Activated naive CD8-positive, alpha-beta T cell treated with anti-CD3 and anti-CD28 coated beads, Interleukin-2, amount 50 U/mL, for 16 hours (primary cell): ENCODE measurements around the gene SCUBE1.
"Not testable (repeated sequence)": the region's sequence is repeated elsewhere in the genome, so short reads cannot be mapped to it uniquely, and the experiment has no call there.

Experiments used
- DNase-seq: peaks from one replicate; pipeline ENCODE4 v3.0.0-alpha.2; 2020; ENCODE audit warnings: low read depth, low spot score

The SCUBE1 gene

GRCh38 chr22:43302531-43303041 lies 40.6 kb downstream of the SCUBE1 start:
- DNase-seq, result no peak

- DNase-seq, result no peak
These were observed 41.3 kb downstream of the SCUBE1 start for GRCh38 chr22:43301866-43302265.

DNA sequence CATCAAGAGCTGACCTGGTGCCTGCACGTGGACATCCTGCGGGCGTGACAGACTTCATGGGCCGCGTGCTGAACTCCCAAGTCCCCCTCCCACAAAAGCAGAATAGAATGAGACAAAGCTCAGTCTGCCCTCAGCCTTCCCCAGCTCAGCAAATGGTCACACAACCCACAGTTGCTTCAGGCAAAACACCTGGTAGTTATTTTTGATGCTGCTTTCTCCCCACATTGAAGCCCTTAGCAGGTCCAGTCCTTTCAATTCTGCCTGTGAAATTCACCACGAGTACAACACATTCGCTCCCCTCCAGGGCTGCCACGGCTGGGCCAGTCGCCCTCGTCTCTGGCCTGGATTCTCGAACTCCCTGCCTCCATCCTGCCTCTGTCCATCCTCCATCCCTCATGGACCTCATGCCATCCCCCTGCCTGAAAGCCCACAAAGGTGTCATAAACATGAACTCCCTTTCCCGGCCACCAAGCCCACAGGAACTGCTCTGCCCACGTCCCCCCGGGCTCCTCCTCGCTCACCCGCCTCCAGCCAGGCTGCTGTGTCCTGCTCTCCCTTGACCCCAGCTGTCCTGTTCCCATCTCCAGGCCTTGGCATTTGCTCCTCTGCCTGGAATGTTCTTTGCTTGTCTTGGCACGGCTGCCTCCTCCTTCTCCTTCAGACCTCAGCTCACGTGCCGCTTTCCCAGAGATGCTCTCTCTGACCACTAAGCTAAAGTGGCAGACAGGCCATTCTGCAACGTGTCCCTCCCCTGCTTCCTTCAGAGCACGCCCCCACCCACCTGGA lies 42.1 kb downstream of the SCUBE1 start:
- no peak for DNase-seq

DNA sequence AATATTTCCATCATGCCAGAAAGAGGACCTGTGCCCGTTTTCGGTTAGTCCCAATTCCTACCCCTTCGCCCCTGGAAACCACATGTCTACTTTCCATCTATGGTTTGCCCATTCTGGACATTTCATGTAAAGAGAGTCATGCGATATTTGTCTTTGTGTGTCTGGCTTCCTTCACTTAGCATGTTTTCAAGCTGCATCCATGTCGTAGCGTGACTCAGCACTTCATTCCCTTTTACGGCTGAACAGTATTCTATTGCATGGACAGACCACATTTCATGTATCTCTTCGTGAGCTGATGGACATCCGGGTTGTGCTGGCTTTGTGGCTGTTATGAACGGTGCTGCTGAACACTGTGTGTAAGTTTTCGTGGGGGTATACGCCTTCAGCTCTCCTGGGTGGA lies 43.4 kb downstream of the SCUBE1 start:
- no peak for DNase-seq

DNA sequence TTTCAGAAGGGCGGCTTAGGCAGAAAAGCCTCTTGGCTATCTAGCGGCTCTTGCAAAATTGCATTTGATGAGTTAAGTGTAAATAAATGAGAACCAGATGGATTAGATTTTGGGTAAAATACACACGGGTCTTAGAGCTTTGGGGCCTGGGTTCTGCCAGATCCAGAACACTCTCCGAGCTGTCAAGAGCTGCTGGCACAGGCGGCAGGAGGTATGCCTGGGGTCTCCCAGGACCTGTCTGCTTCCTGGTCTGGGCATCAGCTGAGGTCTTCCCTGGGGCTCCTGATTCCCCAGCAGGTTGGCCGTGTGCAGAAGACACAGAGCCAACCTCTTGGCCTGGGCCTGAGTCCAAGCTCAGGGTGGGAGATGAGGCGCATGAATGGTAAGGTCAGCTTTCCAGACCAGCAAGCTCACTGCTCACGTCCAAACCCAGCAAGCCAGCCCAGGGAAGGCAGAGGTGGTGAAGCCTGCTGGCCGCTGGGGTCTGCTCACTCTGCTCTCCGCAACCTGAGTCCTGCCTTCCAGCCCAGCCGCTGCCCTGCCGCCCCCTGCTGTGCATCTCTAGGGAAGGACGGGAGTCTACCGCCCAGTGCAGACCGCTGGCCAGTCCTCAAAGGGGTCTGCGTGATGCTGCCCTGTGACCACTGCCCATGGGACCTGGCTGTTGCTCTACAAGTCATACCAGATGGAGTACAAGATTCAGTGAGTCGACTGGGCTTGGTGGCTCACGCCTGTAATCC lies 44.9 kb downstream of the SCUBE1 start:
- no peak for DNase-seq

- no peak for DNase-seq
These were observed 45.7 kb downstream of the SCUBE1 start for GRCh38 chr22:43297270-43298061.

DNA sequence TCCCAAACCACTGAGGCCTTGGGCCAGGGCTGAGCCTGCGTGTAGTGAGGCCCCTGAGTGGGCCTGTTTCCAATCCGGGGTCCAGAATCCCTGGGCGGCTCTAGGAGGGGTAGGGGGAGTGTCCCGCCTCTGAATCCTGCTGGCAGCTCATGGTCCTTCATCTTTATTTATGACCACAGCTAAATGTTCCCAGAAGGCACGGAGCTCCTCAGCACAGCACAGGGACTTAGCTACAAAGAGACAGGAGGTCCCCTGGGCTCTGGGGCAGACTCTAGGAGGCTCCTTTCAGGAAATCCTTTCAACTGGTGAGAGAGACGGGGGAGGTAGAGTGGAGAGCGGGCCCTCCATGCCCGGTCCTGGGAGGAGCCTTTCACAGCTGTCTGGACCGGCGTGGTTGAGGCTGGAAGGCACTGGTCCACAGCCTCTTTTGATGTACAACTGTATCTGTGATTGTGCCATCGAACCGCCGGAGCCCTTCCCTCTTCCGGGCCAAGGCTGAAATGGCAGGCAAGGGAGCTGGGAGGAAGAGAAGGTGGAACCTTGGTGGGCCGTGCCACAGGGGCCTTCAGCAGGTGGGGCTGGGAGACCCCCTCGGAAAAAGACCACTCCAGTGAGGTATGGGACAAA lies 46.8 kb downstream of the SCUBE1 start:
- no peak for DNase-seq

- DNase-seq, result no peak
These were observed 47.5 kb downstream of the SCUBE1 start for GRCh38 chr22:43295660-43296059.

GRCh38 chr22:43295173-43295572 lies 48.0 kb downstream of the SCUBE1 start:
- DNase-seq, result no peak

- no peak for DNase-seq
These were observed 49.3 kb downstream of the SCUBE1 start for GRCh38 chr22:43293655-43294392.

DNA sequence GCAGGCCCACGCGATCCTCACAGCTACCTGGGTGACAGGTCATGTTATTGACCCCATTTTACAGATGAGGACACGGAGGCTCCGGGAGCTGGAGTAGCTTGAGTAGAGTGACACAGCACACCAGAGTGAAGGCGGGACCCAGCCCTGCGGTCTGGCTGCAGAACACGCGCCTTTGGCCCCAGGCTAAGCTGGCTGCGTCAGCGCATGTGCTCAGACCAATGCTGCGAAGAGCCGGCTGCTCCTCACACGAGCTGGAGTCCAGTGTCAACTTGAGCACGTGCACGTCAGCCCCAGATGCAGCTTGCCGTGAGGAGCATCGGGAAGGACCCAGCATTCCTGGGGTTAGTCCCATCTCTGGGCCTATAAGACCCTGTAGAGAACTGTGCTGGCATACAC lies 49.9 kb downstream of the SCUBE1 start:
- no peak for DNase-seq

GRCh38 chr22:43292630-43293018 lies 50.5 kb downstream of the SCUBE1 start:
- DNase-seq, result no peak

DNA sequence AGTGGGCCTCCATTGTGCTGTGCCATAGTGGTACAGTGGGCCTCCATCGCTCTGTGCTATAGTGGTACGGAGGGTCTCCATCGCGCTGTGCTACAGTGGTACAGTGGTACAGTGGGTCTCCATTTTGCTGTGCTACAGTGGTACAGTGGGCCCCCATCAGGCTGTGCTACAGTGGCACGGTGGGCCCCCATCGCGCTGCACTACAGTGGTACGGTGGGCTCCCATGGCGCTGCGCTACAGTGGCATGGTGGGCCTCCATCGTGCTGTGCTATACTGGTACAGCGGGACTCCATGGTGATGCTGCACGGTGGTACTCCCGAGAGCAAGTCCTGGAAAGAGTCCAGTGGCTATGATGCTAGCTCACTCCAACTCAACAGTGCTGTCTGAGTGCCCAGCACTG lies 51.8 kb downstream of the SCUBE1 start:
- no peak for DNase-seq

DNA sequence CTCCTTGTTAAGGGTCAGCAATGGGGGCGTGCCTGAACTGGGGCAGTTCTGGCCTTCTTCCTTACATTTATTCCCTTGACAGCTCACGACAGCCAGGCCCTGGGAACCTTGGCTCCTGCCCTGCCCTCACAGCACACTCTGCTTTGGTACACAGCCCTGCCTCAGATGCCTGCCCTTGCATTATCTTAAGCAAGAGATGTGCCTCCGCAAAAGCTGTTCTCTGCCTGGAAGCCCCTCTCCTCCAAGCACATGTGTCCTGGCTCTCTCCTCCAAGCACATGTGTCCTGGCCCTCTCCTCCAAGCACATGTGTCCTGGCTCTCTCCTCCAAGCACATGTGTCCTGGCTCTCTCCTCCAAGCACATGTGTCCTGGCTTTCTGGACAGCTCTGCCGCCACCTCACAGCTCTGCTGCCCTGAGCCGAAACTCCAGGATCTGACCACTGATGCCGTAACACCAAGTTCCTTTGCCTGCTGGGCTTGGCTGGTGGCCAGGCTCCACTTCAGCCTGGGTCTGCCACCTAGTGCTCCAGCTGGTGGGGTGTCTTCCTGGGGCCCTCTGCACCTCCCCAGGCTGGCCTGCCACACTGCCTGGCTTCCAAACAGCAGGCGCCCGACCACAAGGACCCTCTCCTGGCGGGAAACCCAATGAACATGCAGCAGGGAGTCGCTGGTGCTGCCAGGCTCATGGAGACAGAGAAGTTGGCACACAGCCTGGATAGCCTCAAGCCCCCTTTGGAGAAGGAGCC lies 53.0 kb downstream of the SCUBE1 start:
- DNase-seq, result no peak

DNA sequence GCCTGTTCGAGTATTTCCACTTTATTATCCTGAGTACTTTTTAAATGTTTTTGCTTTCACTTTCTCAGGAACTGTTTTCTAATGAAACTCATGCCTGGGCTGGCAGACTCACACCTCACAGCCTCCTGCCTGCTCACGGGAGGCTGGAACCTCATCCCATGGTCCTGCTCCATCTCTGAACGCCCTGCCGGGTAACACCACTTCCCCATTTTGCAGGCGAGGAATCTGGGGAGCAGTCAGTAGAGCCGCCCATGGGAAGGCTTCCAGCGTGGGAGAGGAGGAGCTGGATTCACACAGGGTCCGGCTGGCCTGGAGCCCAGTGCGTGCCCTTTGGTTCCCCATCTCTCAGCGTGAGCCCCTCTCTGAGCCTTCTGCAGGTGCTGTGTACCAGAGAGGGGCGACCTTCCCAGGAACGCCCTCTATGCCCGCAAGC lies 53.6 kb downstream of the SCUBE1 start:
- DNase-seq, result no peak

DNA sequence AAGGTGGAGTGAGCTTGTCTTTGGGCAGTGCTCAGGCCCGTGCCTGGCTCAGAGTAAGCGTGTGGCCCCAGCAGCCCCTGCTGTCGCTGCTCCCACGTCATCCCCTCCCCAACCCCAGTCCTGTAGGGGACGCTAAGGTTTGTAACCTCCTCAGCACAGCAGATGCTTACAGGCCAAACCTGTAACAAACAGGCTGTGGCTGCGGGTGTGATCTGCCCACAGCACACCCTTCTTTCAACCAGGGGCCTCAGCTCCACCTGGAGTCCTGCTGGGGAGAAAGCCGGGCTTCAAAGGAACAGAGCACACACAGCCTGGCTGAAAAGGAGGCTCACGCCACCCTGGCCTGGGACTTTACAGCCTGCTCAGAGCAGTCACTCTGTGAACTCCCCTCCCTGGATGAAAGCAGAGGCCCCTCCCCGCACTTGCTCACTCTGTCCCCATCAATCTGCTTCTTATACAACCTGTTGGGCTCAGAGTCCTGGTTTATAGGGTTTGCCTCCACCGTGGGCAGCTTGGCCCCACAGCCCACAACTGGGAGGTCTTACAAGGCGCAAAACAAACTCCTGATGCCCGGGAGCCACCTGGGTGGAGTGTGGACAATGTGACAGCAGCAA lies 54.3 kb downstream of the SCUBE1 start:
- no peak for DNase-seq

GRCh38 chr22:43288378-43288777 lies 54.8 kb downstream of the SCUBE1 start:
- DNase-seq, result no peak

- no peak for DNase-seq
These were observed 55.7 kb downstream of the SCUBE1 start for GRCh38 chr22:43287441-43287840.

DNA sequence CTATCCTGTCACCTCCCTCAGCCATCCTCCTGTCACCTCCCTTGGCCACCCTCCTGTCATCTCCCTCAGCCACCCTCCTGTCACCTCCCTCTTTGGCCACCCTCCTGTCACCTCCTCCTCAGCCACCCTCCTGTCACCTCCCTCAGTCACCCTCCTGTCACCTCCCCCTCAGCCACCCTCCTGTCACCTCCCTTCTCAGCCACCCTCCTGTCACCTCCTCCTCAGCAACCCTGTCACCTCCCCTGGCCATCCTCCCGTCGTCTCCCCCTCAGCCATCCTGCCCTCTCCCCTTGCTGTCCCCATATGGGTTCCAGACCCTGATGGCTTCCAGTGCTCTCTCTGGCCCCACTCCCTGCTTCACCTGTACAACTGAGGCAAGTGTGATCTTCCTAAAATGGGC lies 61.8 kb downstream of the SCUBE1 start:
- no peak for DNase-seq

DNA sequence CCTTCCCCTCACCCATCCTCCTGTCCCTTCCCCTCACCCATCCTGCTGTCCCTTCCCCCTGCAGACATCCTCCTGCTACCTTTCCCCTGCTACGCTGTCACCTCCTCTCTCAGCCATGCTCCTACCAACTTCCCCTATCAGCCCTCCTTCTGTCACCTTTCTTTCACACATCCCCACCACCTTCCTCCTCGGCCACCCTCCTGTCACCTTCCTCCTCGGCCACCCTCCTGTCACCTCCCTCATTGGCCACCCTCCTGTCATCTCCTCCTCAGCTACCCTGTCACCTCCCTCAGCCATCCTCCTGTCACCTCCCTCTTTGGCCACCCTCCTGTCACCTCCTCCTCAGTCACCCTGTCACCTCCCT lies 62.7 kb downstream of the SCUBE1 start:
- DNase-seq, result not testable (repeated sequence)
